Common myeloid progenitor, CD34-positive (primary cell): ENCODE results near the gene USP30.

Source experiments
- CTCF ChIA-PET: fragments of 350-600 bp; sonication (Branson Sonifier 250); formaldehyde crosslinking; loops from one replicate; lab custom pipeline; 2021; ENCODE audit warnings: antibody characterized with exemption; lab: Charles Lee
- POLR2A ChIA-PET: fragments of 350-600 bp; sonication (Branson Sonifier 250); formaldehyde crosslinking; loops from one replicate; lab custom pipeline; 2021; ENCODE audit warnings: antibody characterized with exemption; lab: Charles Lee
- DNase-seq, 3 donors: peaks; one replicate each; pipeline versions ENCODE4 v3.0.0 to v3.0.0-alpha.2; 2013
- H3K27ac ChIP-seq, 2 experiments: 1 replicate in 1 of 2; 2 replicates in 1 of 2; pipeline ENCODE4 v1.7.0; 2013; ENCODE audit warnings: inconsistent platforms in 2 of 2, low read length in 2 of 2, mild to moderate bottlenecking in 2 of 2, low read depth in 1 of 2, moderate library complexity in 1 of 2; ENCODE audit not compliant: severe bottlenecking in 2 of 2, insufficient read depth in 1 of 2, poor library complexity in 1 of 2
- H3K27me3 ChIP-seq, 5 experiments: replicated peaks in 2 of 5; 1 replicate in 3 of 5; 2 replicates in 2 of 5; pipeline versions ENCODE4 v1.6.1 to v1.7.0; 2013; ENCODE audit warnings: low read length in 4 of 5, mild to moderate bottlenecking in 2 of 5, moderate library complexity in 2 of 5, inconsistent platforms in 1 of 5; ENCODE audit not compliant: insufficient read depth in 5 of 5, control insufficient read depth in 4 of 5
- H3K36me3 ChIP-seq, 4 experiments: 1 replicate in 2 of 4; 2 replicates in 2 of 4; pipeline versions ENCODE4 v1.6.1 to v1.7.0; 2013; ENCODE audit warnings: low read length in 3 of 4, control low read depth in 1 of 4, mild to moderate bottlenecking in 1 of 4; ENCODE audit not compliant: control insufficient read depth in 4 of 4, insufficient read depth in 4 of 4
- H3K4me1 ChIP-seq, 4 experiments: 1 replicate in 3 of 4; 2 replicates in 1 of 4; pipeline versions ENCODE4 v1.6.1 to v1.7.1; 2013; ENCODE audit warnings: low read length in 3 of 4, mild to moderate bottlenecking in 3 of 4, control low read depth in 1 of 4, inconsistent platforms in 1 of 4, moderate library complexity in 1 of 4; ENCODE audit not compliant: control insufficient read depth in 4 of 4, insufficient read depth in 4 of 4; ENCODE audit errors: control extremely low read depth in 1 of 4
- H3K4me3 ChIP-seq, 7 experiments: 1 replicate in 4 of 7; 2 replicates in 3 of 7; pipeline versions ENCODE4 v1.5.1 to v1.7.0; 2013; ENCODE audit warnings: mild to moderate bottlenecking in 7 of 7, low read length in 6 of 7, moderate library complexity in 6 of 7, inconsistent platforms in 2 of 7, low read depth in 2 of 7, control low read depth in 1 of 7; ENCODE audit not compliant: insufficient read depth in 4 of 7, control insufficient read depth in 1 of 7; ENCODE audit errors: extremely low read depth in 1 of 7
- H3K9me3 ChIP-seq, 5 experiments: 1 replicate in 4 of 5; 2 replicates in 1 of 5; pipeline versions ENCODE4 v1.6.1 to v1.7.1; 2013; ENCODE audit warnings: low read length in 4 of 5, mild to moderate bottlenecking in 2 of 5, inconsistent platforms in 1 of 5, low read depth in 1 of 5, moderate library complexity in 1 of 5; ENCODE audit not compliant: control insufficient read depth in 4 of 5, insufficient read depth in 2 of 5; ENCODE audit errors: control extremely low read depth in 1 of 5
- WGBS: methylation state at CpG from one replicate; pipeline ENCODE4 v1.1.5; 2013; ENCODE audit not compliant: insufficient coverage; 5-methylcytosine and 5-hydroxymethylcytosine counted together

USP30 gene

DNA sequence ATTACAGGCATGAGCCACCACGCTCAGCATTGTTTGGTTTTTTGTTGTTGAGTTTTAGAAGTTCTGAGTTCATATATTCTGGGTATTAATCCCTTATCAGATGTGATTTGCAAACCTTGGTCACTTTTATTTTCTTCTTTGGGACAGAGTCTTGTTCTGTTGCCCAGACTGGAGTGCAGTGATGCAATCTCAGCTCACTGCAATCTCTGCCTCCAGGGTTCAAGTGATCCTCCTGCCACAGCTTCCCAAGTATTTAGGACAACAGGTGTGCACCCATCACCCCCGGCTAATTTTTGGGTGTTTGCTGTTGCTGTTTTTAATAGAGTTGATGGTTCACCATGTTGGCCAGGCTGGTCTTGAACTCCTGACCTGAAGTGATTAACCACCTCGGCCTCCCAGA is 11.8 kb downstream of the USP30 start:
- H3K4me1 ChIP-seq: no peaks in the 10 kb centered on the region
- H3K27me3 ChIP-seq: no peaks in the 10 kb centered on the region
- no peak overlapping the region for H3K27ac ChIP-seq
- ChIA-PET POLR2A (no interaction called here), CTCF (interaction anchor here (1.2 kb wide), 1 partner anchor 9 kb away, joined by 4 read pairs; no protein-coding TSS in a partner anchor)
- no peak for DNase-seq
- H3K36me3 ChIP-seq: peaks cover 16 to 25% (median 18%) of the 10 kb centered on the region in 4 experiments
- peaks cover 0 to 8% (median 0%) of the 10 kb centered on the region in 5 experiments for H3K9me3 ChIP-seq
- 100% methylated on average over 2 of the region's 3 CpGs for WGBS
- no peak overlapping the region for H3K4me3 ChIP-seq

DNA sequence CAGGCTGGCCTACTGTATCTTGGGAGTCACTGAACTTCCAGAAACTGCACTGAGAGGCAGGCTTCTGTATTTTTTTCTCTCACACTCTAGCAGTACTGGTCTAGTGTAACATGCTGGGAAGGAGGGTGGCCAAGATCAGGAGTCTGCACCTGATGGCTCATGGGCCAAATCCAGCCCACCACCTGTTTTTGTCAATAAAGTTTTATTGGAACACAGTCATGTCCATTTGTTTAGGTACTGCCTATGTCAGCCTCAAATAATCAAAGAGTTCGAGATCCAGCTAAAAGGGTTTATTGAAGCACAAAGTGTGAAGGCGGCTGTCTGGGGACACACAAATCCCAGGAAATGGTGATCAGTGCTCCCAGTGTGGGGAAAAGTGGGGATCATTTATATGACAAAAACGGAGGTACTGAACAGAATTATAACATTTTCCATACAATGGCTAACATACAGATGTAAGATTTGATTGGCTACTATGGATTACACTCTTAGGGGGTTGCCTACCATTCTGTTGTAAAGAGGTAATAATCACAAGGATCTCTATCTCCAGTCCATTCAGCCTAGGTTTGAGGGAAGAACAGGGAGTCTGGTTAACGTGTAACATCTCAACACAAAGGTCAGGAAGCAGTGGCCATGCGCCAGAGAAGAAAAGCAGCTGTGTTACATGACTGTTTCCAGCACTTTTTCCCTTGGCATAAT is 12.9 kb downstream of the USP30 start:
- peaks cover 0 to 8% (median 0%) of the 10 kb centered on the region in 5 experiments for H3K9me3 ChIP-seq
- 98% methylated on average over 4 of the region's 5 CpGs for WGBS
- no peak overlapping the region for H3K27ac ChIP-seq
- no peak for DNase-seq
- H3K27me3 ChIP-seq: no peaks in the 10 kb centered on the region
- CTCF ChIA-PET: interaction anchor here (0.7 to 1.2 kb wide), 2 partner anchors 10 to 13 kb away, joined by 3 to 4 read pairs; no protein-coding TSS in a partner anchor
- POLR2A ChIA-PET: no interaction called here
- peaks cover 16 to 31% (median 23%) of the 10 kb centered on the region in 4 experiments for H3K36me3 ChIP-seq
- H3K4me1 ChIP-seq: no peaks in the 10 kb centered on the region
- no peak overlapping the region for H3K4me3 ChIP-seq

DNA sequence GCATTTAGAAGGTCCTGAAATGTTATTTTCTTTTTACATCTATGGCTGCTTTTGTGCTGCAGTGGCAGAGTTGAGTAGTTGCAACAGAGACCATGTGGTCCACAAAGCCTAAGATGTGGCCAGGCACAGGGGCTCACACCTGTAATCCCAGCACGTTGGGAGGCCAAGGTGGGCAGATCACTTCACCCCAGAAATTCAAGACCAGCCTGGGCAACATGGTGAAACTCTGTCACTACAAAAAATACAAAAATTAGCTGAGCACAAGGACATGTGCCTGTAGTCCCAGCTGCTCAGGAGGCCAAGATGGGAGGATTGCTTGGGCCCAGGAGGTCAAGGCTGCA is 13.4 kb downstream of the USP30 start:
- Histone ChIP-seq H3K27me3 (no peaks in the 10 kb centered on the region), H3K27ac (no peak overlapping the region), H3K4me1 (no peaks in the 10 kb centered on the region)

DNA sequence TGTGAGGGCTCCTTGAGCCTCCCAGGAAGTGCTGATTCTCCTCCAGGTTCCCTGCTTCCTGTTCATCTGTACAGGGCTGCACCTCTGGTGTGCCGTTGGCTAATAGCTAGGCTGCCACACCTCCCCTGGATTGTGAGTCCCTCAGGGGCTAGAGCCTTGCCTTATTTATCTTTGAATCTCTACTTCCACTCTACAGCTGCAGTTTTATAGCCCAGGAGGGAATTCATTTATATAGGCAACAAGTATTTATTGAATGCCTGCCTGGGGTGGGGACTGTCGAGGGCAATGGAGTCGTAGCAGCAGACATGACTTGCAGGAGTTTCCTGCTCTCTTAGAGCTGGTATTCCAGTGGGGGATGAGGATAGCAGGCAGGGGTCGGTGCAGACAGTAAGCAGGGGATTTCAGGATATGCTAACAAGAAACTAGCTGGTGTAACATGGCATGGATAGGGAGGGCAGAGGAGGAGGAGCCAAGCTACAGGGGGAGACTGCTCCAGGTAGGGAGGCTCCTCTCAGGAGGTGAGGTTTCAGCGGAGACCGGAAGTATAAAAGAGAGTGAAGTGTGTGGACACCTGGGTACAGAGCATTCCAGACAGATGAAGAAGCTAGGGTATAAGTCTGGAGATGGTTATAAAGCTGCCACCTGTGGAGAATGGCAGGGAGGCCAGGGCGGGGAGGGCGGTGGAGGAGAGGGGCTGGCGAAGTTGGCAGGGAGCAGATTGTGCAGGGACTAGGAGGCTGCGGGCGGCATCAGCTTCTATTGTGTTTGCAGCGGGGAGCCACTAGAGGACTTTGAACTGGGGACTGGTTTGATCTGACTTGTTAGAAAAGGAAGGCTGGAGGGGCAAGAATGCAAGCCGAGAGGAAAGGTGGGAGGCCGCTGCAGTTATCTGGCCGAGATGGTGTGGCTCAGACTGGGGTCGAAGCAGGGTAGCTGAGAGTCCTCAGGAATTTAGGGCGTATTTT is 17.2 kb downstream of the USP30 start:
- H3K4me3 ChIP-seq: no peak overlapping the region
- H3K4me1 ChIP-seq: no peaks in the 10 kb centered on the region
- ChIA-PET POLR2A (no interaction called here), CTCF (interaction anchor here (1.1 to 1.4 kb wide), 2 partner anchors 9 to 15 kb away, joined by 3 read pairs; no protein-coding TSS in a partner anchor)
- WGBS: 98% methylated on average over 15 of the region's 17 CpGs
- H3K9me3 ChIP-seq: no peaks in the 10 kb centered on the region
- no peak for DNase-seq
- peaks cover 24 to 46% (median 29%) of the 10 kb centered on the region in 4 experiments for H3K36me3 ChIP-seq
- no peaks in the 10 kb centered on the region for H3K27me3 ChIP-seq
- H3K27ac ChIP-seq: no peak overlapping the region

More for the DNA sequence above, 13.4 kb downstream of the USP30 start:
- Histone ChIP-seq H3K36me3 (peaks cover 21 to 33% (median 23%) of the 10 kb centered on the region in 4 experiments), H3K9me3 (peaks cover 0 to 8% (median 0%) of the 10 kb centered on the region in 5 experiments), H3K4me3 (no peak overlapping the region)
- WGBS: 80% methylated on average over 1 of the region's 1 CpG
- CTCF ChIA-PET: interaction anchor here (0.7 kb wide), 1 partner anchor 12 kb away, joined by 3 read pairs; no protein-coding TSS in a partner anchor
- no peak for DNase-seq
- POLR2A ChIA-PET: no interaction called here

DNA sequence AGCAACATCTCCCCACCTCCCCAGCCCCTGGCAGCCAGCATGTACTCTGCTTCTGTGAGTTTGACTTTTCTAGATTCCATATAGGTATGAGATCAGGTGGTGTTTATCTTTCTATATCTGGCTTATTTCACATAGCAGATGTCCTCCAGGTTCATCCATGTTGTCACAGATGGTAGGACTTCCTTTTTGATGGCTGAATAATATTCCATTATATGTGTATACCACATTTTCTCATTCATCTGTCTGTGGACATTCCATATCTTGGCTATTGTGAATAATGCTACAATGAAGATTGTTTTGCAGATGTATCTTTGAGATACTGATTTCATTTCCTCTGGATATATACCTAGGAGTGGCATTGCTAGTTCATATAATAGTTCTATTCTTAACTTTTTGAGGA is 22.5 kb downstream of the USP30 start:
- no peaks in the 10 kb centered on the region for H3K27me3 ChIP-seq
- no peak for DNase-seq
- peaks cover 13 to 53% (median 20%) of the 10 kb centered on the region in 4 experiments for H3K36me3 ChIP-seq
- H3K9me3 ChIP-seq: peaks cover 0 to 14% (median 2%) of the 10 kb centered on the region in 5 experiments
- CTCF ChIA-PET: no interaction called here
- POLR2A ChIA-PET: no interaction called here
- no peak overlapping the region for H3K27ac ChIP-seq
- no peak overlapping the region for H3K4me3 ChIP-seq
- no peaks in the 10 kb centered on the region for H3K4me1 ChIP-seq

DNA sequence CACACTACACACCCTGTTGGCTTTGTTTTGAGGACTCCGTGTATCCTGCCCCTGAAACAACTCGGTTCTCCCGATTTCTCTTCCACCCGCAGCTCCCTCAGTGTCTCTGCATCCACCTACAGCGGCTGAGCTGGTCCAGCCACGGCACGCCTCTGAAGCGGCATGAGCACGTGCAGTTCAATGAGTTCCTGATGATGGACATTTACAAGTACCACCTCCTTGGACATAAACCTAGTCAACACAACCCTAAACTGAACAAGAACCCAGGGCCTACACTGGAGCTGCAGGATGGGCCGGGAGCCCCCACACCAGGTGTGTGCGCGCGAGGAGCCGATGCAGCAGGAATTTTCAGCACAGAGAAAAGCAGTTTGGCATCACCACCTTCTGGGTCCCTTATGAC is 30.4 kb downstream of the USP30 start:
- ChIA-PET CTCF (no interaction called here), POLR2A (no interaction called here)
- no peak for DNase-seq

More for the DNA sequence above, 30.4 kb downstream of the USP30 start:
- no peak overlapping the region for H3K4me3 ChIP-seq
- peaks cover 29 to 80% (median 54%) of the 10 kb centered on the region in 4 experiments for H3K36me3 ChIP-seq
- peaks cover 0 to 12% (median 0%) of the 10 kb centered on the region in 5 experiments for H3K9me3 ChIP-seq
- no peaks in the 10 kb centered on the region for H3K27me3 ChIP-seq
- WGBS: 100% methylated on average over 14 of the region's 14 CpGs
- H3K27ac ChIP-seq: no peak overlapping the region
- H3K4me1 ChIP-seq: no peaks in the 10 kb centered on the region
